Occipital lobe (tissue), 2 donors: ENCODE measurements around the gene ASGR1. TPM values are rescaled to one million over a fixed set of nuclear protein-coding genes. Genes with fewer than 3 reads are reported as not detected.
A peak's percentile ranks its signal among the peaks of the same experiment; 100 is the strongest.

Source experiments
- DNase-seq: peaks from one replicate; lab custom pipeline; 2025; lab: John Stamatoyannopoulos, UW
- total RNA-seq: library from RNA; depleted of rRNA; stranded (reverse); fragments of >200 nt; gene quantifications from one replicate; pipeline ENCODE4 v1.2.3, GENCODE V29; 2014

The ASGR1 gene
- total RNA-seq, 1 donor from 2014 or later = 15.6 TPM

- no peak for DNase-seq
These were observed 37.3 kb upstream of the ASGR1 start for GRCh38 chr17:7216242-7217112.

- DNase-seq = no peak
These were observed 36.5 kb upstream of the ASGR1 start for GRCh38 chr17:7215652-7216180.

DNA sequence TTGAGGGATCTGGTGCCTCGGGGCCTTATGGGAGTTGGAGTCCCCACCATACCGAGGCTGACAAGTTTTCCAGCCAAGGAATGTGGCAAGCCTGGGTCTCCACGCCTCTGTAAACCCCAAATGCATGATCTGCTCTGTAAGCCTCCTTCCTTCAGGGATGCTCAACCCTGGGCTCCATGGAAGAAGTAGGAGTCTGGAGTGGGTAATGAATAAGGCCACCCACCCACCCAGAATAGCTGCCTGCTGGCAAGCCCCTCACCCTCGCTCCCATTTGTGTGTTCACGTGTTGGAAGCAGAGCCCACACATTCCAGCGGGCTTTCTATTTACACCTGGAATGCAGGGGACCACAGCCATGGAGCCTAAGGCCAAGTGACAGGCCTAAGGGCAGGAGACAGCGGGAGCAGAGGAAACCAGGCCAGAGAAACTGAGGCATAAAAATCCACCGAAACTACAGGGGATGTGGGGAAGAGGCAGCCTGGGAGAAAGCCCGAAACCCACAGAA is 36.0 kb upstream of the ASGR1 start:
- DNase-seq = no peak

DNA sequence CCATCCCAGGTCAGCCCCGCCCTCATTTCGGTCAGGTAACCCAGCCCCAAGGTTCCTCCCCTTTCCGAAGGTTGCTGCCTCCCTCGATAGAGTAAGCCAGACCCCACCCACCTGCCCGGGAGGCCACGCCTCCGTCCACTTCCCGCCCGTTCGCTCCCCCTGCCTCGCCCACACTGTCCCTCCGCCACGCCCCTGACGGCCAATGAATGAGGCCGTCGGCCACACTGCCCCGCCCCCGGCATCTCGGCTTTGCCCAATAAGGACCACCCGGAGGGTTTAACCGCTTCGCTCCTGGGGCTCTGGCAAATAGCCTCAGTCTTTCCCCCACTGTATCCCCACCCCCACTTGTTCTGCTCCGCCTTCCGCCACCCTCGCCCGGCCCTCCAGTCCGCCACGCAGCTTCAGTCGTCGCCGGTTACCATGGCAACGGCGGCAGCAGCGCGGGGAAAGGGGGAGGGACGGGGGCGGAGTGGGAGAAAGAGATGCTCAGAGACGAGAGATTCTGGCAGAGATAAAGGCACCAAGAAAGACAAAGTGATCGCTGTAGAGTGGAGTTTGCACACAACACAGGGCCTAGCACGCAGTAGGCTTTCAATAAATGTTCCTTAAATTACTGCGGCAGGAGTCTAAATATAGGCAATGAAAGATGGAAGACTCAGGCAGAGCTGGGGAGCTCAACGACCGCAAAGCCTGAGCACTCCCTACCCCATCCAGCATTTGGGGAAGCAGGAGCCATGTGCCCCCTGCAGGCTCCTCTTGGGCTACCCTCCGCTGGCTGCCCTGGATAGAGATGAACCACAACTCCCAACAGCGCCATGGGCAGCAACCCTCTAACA is 35.3 kb upstream of the ASGR1 start:
- DNase-seq = peak; percentile 97

- DNase-seq = peak; percentile 73
These were observed 34.7 kb upstream of the ASGR1 start for GRCh38 chr17:7213895-7214299.

DNA sequence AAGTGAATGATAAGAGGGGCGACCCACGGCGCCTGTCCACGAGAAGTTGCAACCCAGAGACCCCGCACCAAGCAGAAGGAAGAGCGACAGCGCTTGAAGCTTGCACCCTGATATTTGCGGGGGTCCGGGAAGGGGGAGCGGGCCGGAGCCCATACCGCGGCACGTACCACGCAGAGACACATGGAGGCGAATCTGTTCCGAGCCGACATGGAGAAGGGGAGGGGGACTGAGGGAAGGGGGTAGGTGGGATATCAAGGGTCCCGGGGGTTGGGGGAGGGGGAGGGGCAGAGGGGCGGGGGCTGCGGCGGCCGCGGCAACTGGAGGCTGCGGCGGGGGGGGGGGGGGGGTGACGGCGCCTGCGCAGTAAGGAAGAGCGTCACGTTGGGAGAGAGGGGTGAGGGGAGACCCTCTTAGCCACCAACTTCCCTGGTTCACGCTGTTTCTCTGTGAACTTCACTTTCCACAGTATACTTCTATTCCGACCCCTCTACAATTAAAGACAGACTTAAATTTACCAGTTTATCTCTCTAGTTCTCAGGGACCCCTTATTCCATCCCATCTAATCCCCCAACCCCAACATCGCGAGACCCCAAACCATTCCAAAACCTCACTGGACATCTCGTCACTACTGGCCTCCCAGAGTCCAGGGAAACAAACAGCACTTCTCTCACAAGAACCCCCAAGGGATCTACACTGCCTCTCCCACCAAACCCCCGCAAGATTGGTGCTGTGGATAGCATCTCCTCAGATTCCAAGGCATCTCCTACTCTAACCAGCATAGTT is 32.5 kb upstream of the ASGR1 start:
- DNase-seq = no peak

DNA sequence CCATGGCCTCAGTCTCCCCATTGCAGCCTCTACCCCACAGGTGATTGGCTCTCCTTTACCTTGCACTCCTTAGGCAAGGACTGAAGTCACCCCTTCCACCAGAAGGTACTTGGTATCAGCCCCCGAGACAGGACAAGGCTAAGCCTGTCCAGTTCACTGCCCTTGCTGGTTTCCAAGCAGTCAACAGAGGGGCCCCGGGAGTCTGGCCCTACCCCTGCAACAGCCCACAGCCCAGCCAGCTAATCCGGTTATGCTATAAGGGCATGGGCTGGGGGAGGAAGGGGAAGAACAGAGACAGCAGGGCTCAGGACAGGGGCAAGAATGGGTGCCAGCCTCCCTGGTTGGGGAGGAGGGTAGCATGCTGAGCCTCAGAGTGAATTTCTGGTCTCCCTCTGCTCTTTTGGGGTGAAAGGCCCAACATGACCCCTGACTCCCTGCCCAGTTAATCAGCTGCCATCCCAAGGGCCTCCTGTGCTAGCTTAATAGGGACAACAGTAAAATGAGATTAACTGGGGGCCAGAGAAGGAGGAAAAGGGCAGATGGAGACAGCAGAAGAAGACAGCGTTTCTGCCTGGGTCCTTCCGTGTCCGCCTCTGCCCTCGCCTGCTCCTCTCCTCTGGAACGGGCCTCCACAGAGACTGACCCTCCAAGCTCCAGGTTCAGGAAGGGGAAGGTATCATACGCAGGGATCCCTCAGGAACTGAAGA is 29.7 kb upstream of the ASGR1 start:
- no peak for DNase-seq

DNA sequence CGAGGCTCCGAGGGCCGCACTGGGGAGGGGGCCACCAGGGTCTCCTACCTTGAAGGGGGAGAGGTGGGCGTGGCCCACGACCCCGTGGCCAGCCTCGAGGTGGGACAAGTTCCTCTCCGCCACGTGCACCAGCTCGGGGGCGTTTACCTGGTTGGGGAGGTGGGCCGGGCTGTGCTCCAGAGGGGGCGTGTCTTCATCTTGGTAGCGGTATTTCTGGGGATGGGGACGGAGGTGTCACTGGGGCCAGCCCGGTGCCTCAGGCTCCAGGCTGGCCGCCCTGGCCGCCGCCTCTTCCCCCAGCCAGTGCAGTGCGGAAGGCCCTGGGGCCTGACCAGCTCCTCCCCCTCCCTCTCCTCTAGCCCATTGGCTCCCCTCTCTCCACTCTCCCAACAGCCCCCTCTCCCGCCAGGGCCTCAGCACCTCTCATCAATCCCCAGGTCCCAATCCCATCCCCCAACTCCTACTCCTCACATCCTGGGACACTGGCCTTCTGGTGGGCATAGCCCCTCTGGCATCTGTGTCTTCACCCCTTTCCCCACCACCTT is 28.9 kb upstream of the ASGR1 start:
- no peak for DNase-seq

- no peak for DNase-seq
These were observed 28.2 kb upstream of the ASGR1 start for GRCh38 chr17:7207120-7208001.

- no peak for DNase-seq
These were observed 26.4 kb upstream of the ASGR1 start for GRCh38 chr17:7205561-7205960.

DNA sequence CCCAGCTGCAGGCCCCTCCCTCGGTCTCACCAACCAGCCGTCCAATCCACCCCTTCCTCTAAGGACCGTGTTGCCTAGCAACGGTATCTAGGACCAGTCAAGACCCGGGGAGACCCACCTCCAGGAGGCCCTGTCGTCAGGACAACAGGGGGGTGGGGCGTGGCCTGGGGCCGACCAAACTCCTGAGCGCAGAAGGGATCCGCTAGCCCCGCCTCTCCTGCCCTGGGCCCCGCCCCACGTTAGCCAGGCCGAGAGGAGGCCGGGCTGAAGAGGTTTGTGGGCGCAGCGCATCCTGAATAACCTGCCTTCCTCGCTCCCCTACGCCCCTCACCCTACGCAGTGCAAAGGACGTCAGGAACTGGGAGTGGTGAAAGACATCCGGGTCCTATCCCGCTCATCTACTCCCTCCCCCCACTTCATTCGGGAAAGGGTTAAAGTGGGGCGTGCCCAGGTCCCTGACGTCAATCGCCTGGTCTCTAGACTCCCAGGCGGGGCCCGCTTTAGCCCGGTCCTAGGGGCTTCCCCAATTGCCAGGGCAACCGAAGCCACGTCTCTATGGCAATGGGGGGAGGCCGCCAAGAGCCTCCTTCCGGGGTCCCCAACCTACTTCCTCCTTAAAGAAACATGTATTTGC is 25.8 kb upstream of the ASGR1 start:
- DNase-seq = peak; percentile 78

GRCh38 chr17:7204336-7204735 is 25.2 kb upstream of the ASGR1 start:
- peak; percentile 36 for DNase-seq

DNA sequence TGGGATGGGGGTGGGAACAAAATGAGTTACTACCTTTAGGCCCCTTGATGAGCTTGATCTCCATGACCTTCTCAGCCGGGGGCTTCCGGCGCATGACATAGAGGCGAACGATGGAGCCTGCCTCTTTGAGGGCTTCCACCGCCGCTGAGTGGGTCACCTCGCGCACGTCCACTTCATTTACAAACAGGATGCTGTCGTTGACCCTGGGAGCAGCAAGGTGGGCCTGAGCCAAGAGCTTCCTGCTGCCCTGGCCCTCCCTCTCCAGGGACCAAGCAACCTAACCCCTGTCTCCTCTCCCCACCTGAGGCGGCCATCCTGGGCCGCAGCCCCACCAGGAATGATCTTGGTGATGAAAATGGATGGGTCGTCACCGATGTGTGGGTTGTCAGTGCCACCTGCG is 24.2 kb upstream of the ASGR1 start:
- no peak for DNase-seq

GRCh38 chr17:7196651-7197401 is 17.7 kb upstream of the ASGR1 start:
- no peak for DNase-seq

- DNase-seq = no peak
These were observed 16.8 kb upstream of the ASGR1 start for GRCh38 chr17:7195971-7196370.

DNA sequence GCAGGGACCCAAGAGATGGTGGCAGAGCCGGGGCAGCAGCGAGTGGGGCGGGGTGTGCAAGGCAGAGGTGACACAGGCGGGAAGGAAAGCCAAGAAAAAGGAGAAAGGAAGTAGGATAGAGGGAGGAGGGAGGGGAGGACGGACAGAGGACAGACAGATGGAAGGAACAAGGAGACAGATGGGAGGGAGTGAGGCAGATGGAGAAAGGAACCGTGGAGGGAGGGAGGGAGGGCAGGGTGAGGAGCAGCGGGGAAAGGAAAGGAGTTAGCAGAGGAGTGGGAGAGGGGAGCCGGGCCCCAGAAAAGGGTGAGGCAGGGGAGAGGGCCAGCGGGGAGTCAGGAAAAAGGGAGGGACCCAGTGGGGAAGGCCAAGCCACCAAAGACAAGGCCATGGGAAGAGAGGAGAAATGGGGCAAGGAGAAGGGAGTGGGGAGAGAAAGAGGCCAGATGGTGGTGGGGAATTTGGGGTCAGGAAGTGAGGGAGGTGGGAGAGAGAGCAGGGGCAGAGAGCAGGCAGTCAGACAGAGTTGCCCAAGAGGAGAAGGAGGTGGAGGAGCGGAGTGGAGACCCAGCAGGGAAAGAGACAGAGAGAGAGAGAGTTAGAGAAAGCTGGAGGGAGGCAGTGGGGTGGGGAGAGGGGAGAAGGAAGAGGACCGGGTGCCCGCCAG is 13.2 kb upstream of the ASGR1 start:
- DNase-seq = no peak

DNA sequence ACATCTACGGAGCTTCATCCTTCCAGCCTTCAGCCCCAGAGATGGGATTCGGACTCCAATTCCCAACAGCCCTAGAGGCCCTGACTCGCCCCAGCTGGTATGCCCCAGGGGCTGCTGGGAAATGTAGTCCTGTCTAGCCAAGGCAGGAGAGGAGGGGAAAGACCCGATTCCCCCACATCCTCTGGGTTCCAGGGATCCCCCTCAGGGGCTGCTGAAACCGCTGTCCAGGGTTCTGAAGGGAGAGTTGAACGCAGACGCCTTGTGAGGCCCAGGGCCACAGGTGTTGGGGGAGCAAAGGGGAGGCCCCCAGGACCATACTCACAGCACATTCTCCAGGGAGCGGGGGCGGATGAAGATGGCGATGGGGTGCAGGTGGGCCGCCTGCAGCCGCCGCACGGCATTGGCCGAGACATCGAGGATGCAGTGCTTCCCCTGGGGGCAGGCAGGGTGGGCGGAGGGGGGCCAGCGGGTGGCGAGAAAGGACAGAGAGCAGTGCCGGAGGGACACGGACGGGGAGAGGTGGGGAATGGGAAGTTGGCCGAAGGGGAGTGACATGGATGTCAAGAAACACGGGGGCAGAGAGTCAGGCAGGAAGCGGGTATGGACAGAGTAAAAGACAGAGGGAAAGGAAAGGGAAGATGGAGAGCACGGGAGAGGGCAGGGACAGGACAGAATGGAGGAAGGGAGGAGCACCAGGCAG is 12.6 kb upstream of the ASGR1 start:
- DNase-seq = peak; percentile 54
